Measurements from ENCODE around the gene AADAT. TPM values are rescaled to one million over a fixed set of nuclear protein-coding genes. Genes with fewer than 3 reads are reported as not detected.
A peak's percentile ranks its signal among the peaks of the same experiment; 100 is the strongest.
"Not testable (repeated sequence)": the region's sequence is repeated elsewhere in the genome, so short reads cannot be mapped to it uniquely, and the experiment has no call there.

The AADAT gene
- total and polyA plus RNA-seq, 11 donors, result 0.53 to 3.3 (median 1.5) TPM

- intact Hi-C loops (cut with DNase I), result loop anchor here (1.0 to 10.0 kb wide), 7 partner anchors 236 to 436 kb away; partner anchors contain the start of gene NEK1 (in 3 of the 10)
- TF ChIP-seq POLR2A (IDR thresholded peaks at IDR 0.05) (no peak), CTCF (IDR thresholded peaks at IDR 0.05) (peak; percentile 60 to 88 (median 80))
- ATAC-seq (no peak), DNase-seq (peak in 2 of 5 donors; percentile 16 to 43)
- H3K9me3 ChIP-seq, result no peaks in the 10 kb centered on the region
- 11 to 16% (median 15%) methylated on average over 4 of the region's 4 CpGs for WGBS, 4 donors
- no peak overlapping the region for H3K27ac ChIP-seq
- no peaks in the 10 kb centered on the region for H3K27me3 ChIP-seq
- no peaks in the 10 kb centered on the region for H3K36me3 ChIP-seq
- H3K4me1 ChIP-seq, result no peaks in the 10 kb centered on the region
- no peak overlapping the region for H3K4me3 ChIP-seq
Observed at GRCh38 chr4:170047771-170048354, 41.9 kb downstream of the AADAT start.

GRCh38 chr4:170046156-170046555 is 43.6 kb downstream of the AADAT start:
- H3K27ac ChIP-seq, DNase-seq, H3K4me1 ChIP-seq, ATAC-seq, H3K36me3 ChIP-seq, H3K27me3 ChIP-seq, H3K4me3 ChIP-seq, H3K9me3 ChIP-seq: not testable (repeated sequence)
- WGBS, 4 donors, result 97% methylated on average over 19 to 22 of the region's 24 CpGs; no CpG with 5 or more reads in 1 of the 4 donors
- intact Hi-C loops (cut with DNase I), result loop anchor here in 7 of 10 donors (2.0 to 10.0 kb wide), 5 partner anchors 234 to 434 kb away; partner anchors contain the start of gene NEK1 (in 3 of the 7)

GRCh38 chr4:170040031-170040680 is 49.6 kb downstream of the AADAT start:
- intact Hi-C loops (cut with DNase I), result loop anchor here in 2 of 10 donors (10.0 kb wide), 1 partner anchor 425 kb away; the partner anchor contains the start of gene NEK1 (in 2 of the 2)
- H3K4me1 ChIP-seq, result no peaks in the 10 kb centered on the region
- no peak overlapping the region for H3K27ac ChIP-seq
- H3K27me3 ChIP-seq, result peaks cover 0 to 4% (median 0%) of the 10 kb centered on the region in 9 donors
- 85 to 89% (median 87%) methylated on average over 8 to 12 of the region's 12 CpGs for WGBS, 4 donors
- TF ChIP-seq CTCF (IDR thresholded peaks at IDR 0.05) (no peak), POLR2A (IDR thresholded peaks at IDR 0.05) (no peak)
- no peaks in the 10 kb centered on the region for H3K9me3 ChIP-seq
- no peaks in the 10 kb centered on the region for H3K36me3 ChIP-seq
- H3K4me3 ChIP-seq, result no peak overlapping the region
- ATAC-seq, result no peak
- DNase-seq, result no peak

GRCh38 chr4:170038769-170039168 is 51.0 kb downstream of the AADAT start:
- intact Hi-C loops (cut with DNase I), result loop anchor here in 2 of 10 donors (5.0 to 10.0 kb wide), 2 partner anchors 221 to 424 kb away; partner anchors contain the start of gene NEK1 (in 2 of the 2)
- no peaks in the 10 kb centered on the region for H3K4me1 ChIP-seq
- no peak for DNase-seq
- no peak for ATAC-seq
- H3K36me3 ChIP-seq, result no peaks in the 10 kb centered on the region
- no peak overlapping the region for H3K27ac ChIP-seq
- WGBS, 4 donors, result 55 to 84% (median 67%) methylated on average over 4 of the region's 4 CpGs
- no peak overlapping the region for H3K4me3 ChIP-seq
- TF ChIP-seq POLR2A (IDR thresholded peaks at IDR 0.05) (no peak), CTCF (IDR thresholded peaks at IDR 0.05) (no peak)
- H3K27me3 ChIP-seq, result peaks cover 0 to 4% (median 0%) of the 10 kb centered on the region in 9 donors
- no peaks in the 10 kb centered on the region for H3K9me3 ChIP-seq
